ENCODE measurements around the gene KLF15.

Gene KLF15

DNA sequence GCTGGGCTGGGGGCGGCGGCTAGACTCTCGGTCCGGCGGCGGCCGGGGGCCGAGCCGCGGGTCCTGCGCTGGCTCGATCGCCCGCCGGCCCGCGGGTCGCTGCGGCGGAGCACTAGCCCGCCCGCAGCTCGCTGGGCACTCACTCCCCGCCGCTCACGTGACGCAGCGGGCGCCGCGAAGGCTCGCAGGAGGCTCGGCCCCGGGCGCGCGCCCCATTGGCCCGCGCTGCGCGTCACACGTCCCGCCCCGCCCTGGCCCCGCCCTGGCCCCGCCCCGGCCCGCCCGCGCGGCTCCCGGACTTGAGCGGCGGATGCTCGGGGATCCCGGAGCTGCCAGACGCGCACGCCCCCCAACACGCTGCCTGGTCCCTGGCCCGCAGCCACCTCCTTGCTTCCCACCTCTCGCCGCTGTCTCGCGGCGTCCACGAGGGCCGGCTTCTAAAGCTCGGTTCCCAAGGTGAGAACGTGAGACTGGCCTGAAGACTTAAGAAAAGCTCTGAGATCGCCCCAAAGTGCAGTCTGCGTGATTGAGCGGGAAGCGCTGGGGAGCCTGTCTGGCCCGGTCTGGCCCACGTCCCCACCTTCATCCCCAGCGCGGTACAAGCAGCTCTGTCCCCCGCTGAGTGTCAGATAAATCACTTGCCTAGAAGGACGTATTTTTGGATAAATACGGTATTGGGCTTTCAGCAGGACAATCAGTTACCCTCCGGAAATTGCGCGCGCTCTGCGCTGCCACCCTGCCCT, at the start of gene KLF15:
KLF15 (minus strand) TSS at position 114 of the 743 bp plus-strand sequence. CDS start 4,486 bp downstream, outside the sequence.
- DNase-seq (ENCODE audit: extremely low spot score, insufficient read length, low read depth) (peak; percentile 88), FAIRE-seq (no peak)

GRCh38 chr3:126406389-126407296, 49.4 kb upstream of the KLF15 start:
- no peak for FAIRE-seq
- no peak for DNase-seq (ENCODE audit: extremely low spot score, insufficient read length, low read depth)

DNA sequence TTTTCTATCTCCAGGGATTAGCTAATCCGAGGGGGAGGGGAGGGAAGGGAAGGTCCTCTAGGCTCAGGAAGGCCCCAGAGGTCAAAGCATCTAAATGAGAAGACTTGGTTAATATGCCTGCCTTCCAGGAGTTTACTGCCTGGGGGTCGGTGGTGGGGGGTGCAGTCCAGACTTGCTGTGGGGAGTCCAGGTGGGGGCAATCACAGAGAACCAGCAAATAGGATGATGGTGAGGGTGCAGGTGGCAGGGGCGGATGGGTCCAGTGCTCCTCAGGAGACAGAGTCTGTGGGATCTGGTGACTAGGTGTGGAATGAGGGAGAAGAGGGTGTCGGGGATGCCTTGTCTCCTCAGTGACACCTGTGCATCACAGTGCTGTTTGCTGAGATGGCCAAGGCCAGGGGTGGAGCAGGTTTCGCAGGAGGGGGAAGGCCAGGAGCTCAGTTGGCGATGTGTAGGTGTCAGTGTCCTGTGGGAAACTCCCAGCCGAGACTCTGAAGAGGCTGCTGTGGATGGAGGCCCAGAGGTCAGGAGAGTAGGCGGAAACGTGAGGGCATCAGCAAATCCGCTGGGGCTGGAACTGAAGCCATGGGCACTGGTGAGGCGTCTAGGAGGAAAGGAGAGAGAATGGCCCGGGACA, 45.6 kb upstream of the KLF15 start:
- no peak for DNase-seq (ENCODE audit: extremely low spot score, insufficient read length, low read depth)
- no peak for FAIRE-seq

- FAIRE-seq (no peak), DNase-seq (ENCODE audit: extremely low spot score, insufficient read length, low read depth) (no peak)
Observed at GRCh38 chr3:126402178-126402577, 45.0 kb upstream of the KLF15 start.

DNA sequence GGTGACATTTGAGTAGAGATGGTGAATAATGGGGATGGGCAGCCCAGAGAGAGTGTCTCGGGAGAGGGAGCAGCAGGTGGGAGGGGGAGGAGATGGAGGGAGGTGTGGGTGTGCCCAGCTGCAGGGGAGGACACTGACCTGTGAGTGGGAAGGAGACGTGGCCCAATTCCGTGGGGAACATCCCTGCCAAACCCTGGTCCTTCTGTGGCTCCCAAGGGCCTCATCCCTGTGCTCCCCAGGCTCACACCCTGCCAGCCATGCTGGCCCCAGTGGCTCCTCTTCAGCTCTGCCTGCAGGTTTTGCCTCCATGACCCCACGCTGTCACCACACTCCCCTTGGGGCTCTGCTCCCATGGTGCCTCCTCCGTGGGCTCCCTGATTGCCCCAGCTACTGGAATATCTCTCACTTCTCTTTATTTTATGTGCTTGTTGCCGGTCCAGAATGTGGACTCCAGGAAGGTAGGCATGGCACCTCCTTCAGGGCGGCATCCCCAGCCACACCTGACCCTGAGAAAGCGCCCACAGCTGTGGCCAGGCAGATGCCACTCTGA, 44.5 kb upstream of the KLF15 start:
- DNase-seq (ENCODE audit: extremely low spot score, insufficient read length, low read depth) (no peak), FAIRE-seq (no peak)

DNA sequence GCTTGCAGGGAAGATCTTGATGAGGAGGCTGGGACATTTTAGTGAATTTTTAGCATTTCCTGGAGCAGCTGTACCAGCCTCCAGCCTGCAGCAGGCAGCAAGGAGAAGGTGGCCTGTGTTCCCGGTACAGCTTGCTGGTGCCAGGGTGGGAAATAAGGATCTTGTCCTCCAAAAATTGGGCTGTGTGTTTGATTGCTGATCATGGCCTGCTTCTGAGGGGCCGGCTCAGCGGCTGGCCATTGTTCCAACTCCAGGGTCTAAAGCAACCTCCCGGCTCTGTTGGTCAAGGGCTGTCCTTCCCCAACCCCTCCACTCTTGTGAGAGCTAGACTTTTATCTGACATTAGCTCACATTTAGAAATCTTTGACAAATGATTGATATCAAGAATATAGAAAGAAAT, 42.5 kb upstream of the KLF15 start:
- DNase-seq (ENCODE audit: extremely low spot score, insufficient read length, low read depth) = no peak
- FAIRE-seq = no peak

GRCh38 chr3:126399351-126399735, 42.1 kb upstream of the KLF15 start:
- FAIRE-seq (peak; percentile 51), DNase-seq (ENCODE audit: extremely low spot score, insufficient read length, low read depth) (no peak)

DNA sequence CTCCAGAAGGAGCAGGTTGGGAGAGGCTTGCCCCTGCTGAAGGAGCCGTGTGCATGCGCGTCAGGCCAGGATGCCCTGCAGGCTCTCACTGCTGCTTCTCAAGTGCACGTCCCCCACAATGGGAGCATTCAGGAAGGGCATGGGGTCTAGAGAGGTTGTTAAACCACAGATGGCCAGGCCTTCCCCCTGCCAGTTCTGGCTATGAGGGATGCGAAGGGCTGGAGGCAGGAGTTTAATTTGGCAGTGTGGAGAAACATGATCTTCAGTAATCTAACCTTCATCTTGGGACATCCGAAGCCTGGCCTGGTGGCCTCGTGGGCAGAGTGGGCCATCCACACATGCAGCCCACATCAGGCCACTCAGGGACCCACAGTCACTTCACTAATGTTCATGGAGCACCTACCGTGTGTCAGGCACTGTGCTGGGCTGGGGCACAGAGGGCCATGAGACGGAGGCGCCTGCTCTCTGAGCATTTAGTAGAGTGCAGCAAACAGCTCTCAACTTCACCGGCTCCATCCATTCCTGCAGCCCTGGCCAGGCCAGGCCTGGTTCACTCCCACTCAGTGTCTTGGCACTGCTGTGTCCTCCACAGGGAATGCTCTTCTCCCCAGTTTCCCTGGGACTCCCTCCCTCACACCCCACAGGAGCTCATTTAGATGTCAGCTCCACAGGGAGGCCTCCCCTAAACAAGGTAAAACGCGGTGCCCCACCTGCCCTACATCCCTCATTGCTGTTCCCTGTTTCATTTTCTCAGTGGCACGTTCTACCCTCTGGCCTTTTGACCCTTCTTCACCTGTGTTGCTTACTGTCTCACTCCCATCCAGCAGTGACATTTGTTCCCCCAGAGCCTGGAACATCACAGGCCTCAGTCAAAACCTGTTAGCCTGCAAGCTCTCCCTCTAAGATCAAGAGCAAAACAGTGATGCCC, 41.5 kb upstream of the KLF15 start:
- no peak for FAIRE-seq
- DNase-seq (ENCODE audit: extremely low spot score, insufficient read length, low read depth) = no peak

DNA sequence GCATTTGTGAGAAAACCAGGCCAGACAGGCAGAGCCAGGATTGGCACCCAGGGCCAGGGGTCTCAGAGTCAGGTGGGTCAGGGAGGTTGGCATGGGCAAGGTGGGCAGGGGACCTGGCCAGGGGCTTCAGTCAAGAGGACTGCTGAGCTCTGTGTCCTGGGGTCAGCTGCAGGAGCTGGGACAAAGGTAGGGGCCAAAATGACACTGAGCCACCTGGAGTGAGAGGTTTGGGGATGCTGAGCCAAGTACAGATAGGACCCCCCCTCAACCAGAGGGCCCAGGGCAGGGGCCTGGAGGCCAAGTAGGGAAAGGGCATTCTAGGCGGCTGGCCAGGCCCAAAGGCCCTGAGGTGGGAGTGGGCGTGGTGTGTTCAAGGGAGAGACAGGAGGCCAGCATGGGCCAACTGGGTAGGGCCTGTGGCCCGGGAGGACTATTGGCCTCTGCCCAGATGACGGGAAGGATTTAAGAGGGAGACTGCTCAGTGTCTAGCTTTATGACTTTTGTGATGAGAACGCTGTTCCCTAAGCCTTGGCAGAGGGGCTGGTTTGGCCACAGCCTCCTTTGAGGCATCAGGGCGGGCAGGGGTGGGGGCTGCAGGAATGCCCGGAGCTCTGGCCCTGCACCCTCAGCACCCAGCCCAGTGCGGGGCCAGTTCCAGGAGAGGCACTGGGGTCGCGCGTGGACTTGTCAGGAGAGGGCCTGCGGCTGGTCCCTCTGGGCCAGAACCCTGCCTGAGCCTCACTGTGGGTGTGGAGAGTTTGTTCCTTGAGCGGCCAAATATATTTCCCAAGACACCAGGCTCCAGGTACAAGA, 40.6 kb upstream of the KLF15 start:
- no peak for FAIRE-seq
- DNase-seq (ENCODE audit: extremely low spot score, insufficient read length, low read depth) = no peak

- FAIRE-seq (no peak), DNase-seq (ENCODE audit: extremely low spot score, insufficient read length, low read depth) (no peak)
Observed at GRCh38 chr3:126396536-126396935, 39.3 kb upstream of the KLF15 start.

GRCh38 chr3:126395846-126396513, 38.8 kb upstream of the KLF15 start:
- no peak for FAIRE-seq
- no peak for DNase-seq (ENCODE audit: extremely low spot score, insufficient read length, low read depth)

DNA sequence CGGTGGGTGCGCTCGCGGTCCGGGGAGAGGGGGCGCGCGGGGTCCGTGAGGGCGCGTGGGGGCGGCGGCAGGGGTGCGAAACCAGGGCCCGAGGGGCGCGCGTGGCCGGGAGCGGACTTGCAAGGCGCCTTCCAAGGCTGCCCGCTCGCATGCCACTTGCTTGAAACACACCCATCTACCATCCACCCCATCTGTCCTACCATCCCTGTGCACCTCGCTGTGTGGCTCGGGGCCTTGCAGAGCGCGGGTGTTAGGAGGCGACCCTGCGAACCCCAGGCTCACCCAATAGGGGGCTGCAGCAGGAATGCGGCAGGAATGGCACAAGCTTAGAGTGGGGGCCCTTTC, 37.7 kb upstream of the KLF15 start:
- DNase-seq (ENCODE audit: extremely low spot score, insufficient read length, low read depth) (no peak), FAIRE-seq (no peak)

GRCh38 chr3:126394179-126394976, 37.2 kb upstream of the KLF15 start, which contains the start of gene CFAP100:
Gene CFAP100, plus strand, starts transcription at chr3:126394909. Its CDS starts 1,092 bp downstream, at chr3:126396001.
- FAIRE-seq = no peak
- no peak for DNase-seq (ENCODE audit: extremely low spot score, insufficient read length, low read depth)

DNA sequence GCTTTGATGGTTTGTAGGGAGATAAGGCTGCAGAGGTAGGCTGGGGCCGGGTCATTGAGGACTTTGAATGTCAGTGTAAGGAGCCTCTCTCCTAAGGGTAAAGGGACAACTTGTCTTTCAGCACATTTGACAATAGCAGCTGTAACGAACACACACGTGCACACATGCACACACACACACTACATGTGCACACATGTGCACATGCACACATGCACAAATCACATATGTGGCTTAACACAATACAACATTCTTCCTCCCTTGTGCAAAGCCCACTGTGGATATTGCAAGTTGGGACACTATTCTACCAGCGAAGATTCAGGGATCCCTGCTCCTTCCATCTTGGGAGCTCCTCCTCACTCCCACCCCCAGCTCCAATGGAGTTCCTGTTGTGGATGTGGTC, 36.4 kb upstream of the KLF15 start:
- FAIRE-seq (no peak), DNase-seq (ENCODE audit: extremely low spot score, insufficient read length, low read depth) (no peak)

DNA sequence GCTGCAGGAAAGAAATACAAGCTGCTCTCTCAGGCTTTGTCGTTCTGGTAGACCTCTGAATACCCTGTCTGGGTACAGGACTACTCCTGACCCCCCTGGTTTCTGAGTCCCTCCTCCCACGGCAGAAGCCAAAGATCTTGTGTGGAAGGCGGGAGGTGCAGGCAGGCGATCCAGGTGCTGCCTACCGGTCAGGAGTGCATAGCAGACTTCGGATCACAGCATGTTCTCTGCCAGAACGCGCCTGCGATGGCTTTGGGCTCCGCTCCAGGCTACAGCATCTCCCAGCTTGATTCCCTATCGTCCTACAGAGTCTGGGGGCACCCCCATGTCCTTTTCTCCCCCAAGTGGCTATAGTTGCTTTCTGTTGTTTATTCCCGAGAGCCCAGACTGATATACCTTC, 35.0 kb upstream of the KLF15 start:
- FAIRE-seq = no peak
- DNase-seq (ENCODE audit: extremely low spot score, insufficient read length, low read depth) = no peak

GRCh38 chr3:126391631-126392030, 34.4 kb upstream of the KLF15 start:
- DNase-seq (ENCODE audit: extremely low spot score, insufficient read length, low read depth) = no peak
- no peak for FAIRE-seq

GRCh38 chr3:126390751-126391150, 33.5 kb upstream of the KLF15 start:
- FAIRE-seq (no peak), DNase-seq (ENCODE audit: extremely low spot score, insufficient read length, low read depth) (no peak)
